ENCODE measurements around the gene AHDC1. TPM values are rescaled to one million over a fixed set of nuclear protein-coding genes. Genes with fewer than 3 reads are reported as not detected.

Gene AHDC1
- polyA plus RNA-seq, 1 donor from 2014 or later: 5.3 TPM

DNA sequence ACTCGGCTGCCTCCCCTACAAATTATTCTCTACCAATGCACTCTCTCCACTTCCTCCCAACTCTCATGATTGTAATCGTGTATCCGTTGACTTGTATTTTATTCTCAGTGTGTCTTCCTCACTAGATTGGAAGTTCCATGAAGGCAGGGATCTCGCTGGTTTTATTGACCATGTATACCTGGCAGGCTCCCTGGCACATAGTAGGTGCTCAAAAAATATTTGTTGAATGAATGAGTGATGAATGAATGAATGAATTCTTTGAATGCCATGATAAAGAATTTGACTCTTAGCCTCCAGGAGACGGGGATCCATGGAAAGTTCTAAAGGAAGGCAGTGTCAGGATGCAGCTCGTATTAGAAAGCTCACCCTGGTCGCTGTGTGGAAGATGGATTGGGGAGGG is 85.1 kb downstream of the AHDC1 start:
- H3K4me2 ChIP-seq (ENCODE audit: low read length): no peak overlapping the region
- peak overlapping the region; percentile 58 for H3K9ac ChIP-seq (ENCODE audit: low read length)
- no peaks in the 10 kb centered on the region for H3K27me3 ChIP-seq (ENCODE audit: insufficient read depth, low read depth, low read length)
- no peaks in the 10 kb centered on the region for H4K20me1 ChIP-seq (ENCODE audit: insufficient read depth)
- H3K36me3 ChIP-seq (ENCODE audit: insufficient read depth, low read length): no peaks in the 10 kb centered on the region
- TF ChIP-seq TAF1 (IDR thresholded peaks at IDR 0.05; ENCODE audit: low read depth) (no peak), EZH2 (IDR thresholded peaks at IDR 0.05; ENCODE audit: borderline replicate concordance, insufficient read depth, low read length, poor library complexity, severe bottlenecking) (no peak), POLR2AphosphoS5 (IDR thresholded peaks at IDR 0.05) (no peak), SMC3 (conservative IDR thresholded peaks at IDR 0.05; ENCODE audit: poor library complexity) (no peak), MXI1 (conservative IDR thresholded peaks at IDR 0.05; ENCODE audit: poor library complexity, severe bottlenecking) (no peak), RAD21 (conservative IDR thresholded peaks at IDR 0.05) (no peak), EP300 (conservative IDR thresholded peaks at IDR 0.05; ENCODE audit: poor library complexity, severe bottlenecking) (no peak)
- TF ChIP-seq, protein P1, sequence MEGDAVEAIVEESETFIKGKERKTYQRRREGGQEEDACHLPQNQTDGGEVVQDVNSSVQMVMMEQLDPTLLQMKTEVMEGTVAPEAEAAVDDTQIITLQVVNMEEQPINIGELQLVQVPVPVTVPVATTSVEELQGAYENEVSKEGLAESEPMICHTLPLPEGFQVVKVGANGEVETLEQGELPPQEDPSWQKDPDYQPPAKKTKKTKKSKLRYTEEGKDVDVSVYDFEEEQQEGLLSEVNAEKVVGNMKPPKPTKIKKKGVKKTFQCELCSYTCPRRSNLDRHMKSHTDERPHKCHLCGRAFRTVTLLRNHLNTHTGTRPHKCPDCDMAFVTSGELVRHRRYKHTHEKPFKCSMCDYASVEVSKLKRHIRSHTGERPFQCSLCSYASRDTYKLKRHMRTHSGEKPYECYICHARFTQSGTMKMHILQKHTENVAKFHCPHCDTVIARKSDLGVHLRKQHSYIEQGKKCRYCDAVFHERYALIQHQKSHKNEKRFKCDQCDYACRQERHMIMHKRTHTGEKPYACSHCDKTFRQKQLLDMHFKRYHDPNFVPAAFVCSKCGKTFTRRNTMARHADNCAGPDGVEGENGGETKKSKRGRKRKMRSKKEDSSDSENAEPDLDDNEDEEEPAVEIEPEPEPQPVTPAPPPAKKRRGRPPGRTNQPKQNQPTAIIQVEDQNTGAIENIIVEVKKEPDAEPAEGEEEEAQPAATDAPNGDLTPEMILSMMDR (IDR thresholded peaks at IDR 0.05; ENCODE audit: poor library complexity, severe bottlenecking): no peak
- TF ChIP-seq, protein P2, sequence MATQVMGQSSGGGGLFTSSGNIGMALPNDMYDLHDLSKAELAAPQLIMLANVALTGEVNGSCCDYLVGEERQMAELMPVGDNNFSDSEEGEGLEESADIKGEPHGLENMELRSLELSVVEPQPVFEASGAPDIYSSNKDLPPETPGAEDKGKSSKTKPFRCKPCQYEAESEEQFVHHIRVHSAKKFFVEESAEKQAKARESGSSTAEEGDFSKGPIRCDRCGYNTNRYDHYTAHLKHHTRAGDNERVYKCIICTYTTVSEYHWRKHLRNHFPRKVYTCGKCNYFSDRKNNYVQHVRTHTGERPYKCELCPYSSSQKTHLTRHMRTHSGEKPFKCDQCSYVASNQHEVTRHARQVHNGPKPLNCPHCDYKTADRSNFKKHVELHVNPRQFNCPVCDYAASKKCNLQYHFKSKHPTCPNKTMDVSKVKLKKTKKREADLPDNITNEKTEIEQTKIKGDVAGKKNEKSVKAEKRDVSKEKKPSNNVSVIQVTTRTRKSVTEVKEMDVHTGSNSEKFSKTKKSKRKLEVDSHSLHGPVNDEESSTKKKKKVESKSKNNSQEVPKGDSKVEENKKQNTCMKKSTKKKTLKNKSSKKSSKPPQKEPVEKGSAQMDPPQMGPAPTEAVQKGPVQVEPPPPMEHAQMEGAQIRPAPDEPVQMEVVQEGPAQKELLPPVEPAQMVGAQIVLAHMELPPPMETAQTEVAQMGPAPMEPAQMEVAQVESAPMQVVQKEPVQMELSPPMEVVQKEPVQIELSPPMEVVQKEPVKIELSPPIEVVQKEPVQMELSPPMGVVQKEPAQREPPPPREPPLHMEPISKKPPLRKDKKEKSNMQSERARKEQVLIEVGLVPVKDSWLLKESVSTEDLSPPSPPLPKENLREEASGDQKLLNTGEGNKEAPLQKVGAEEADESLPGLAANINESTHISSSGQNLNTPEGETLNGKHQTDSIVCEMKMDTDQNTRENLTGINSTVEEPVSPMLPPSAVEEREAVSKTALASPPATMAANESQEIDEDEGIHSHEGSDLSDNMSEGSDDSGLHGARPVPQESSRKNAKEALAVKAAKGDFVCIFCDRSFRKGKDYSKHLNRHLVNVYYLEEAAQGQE (IDR thresholded peaks at IDR 0.05; ENCODE audit: borderline replicate concordance): no peak
- H3K4me3 ChIP-seq (ENCODE audit: low read length): peak overlapping the region; percentile 38
- H3K79me2 ChIP-seq (replicated peaks; ENCODE audit: insufficient read depth, low read length): no peaks in the 10 kb centered on the region
- no peaks in the 10 kb centered on the region for H3K9me3 ChIP-seq (ENCODE audit: low read length)
- H3K9me2 ChIP-seq (ENCODE audit: insufficient read depth, low read length): no peaks in the 10 kb centered on the region
- H3F3A ChIP-seq (ENCODE audit: insufficient read depth, low read length, poor library complexity, severe bottlenecking): no peaks in the 10 kb centered on the region
- peak overlapping the region; percentile 83 for H3K27ac ChIP-seq (ENCODE audit: low read length)
- no peak overlapping the region for H2AFZ ChIP-seq (ENCODE audit: low read depth, low read length)

DNA sequence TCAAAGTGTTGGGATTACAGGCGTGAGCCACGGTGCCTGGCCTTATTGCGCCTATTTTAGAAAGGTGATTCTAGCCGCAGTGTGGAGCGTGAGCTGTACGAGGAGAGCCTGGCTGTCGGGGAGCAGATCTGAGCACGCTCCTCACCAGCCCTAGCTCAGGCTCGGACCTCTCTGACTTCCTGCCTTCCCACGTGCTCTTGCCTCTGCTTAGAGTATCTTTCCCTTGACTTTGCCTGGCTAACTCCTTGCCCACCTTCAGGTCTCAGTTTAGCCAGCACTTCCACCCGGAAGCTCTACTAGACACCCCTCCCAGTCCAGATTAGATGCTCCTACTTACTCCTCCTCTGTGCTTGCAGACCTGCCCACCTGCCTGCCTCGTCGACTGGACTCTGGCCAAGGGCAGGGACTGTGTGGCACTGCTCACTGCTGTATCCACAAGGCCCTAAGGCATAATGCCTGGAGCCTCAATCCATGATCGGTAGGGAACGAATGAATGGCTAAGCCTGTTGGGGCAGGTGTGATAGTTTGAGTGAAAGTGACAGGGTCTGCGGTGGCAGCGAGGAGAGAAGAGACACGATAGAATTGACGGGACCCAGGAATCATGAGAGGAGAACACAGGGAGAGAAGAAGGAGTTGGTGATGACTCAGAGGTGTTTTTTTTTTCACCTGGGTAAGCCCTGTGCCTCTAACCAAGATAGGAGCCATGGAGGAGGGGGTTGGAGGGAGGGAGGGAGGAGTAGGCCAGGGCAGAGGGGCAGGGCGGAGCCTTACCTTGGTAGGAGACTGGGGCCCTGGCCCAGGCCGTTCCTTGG is 85.8 kb downstream of the AHDC1 start:
- H3K4me2 ChIP-seq (ENCODE audit: low read length): no peak overlapping the region
- H4K20me1 ChIP-seq (ENCODE audit: insufficient read depth): no peaks in the 10 kb centered on the region
- no peaks in the 10 kb centered on the region for H3K79me2 ChIP-seq (replicated peaks; ENCODE audit: insufficient read depth, low read length)
- peak overlapping the region; percentile 38 for H3K4me3 ChIP-seq (ENCODE audit: low read length)
- H3F3A ChIP-seq (ENCODE audit: insufficient read depth, low read length, poor library complexity, severe bottlenecking): no peaks in the 10 kb centered on the region
- no peak overlapping the region for H2AFZ ChIP-seq (ENCODE audit: low read depth, low read length)
- H3K27ac ChIP-seq (ENCODE audit: low read length): peak overlapping the region; percentile 83
- H3K9ac ChIP-seq (ENCODE audit: low read length): peak overlapping the region; percentile 58
- TF ChIP-seq, protein P1 (IDR thresholded peaks at IDR 0.05; ENCODE audit: poor library complexity, severe bottlenecking): no peak
- TF ChIP-seq MXI1 (conservative IDR thresholded peaks at IDR 0.05; ENCODE audit: poor library complexity, severe bottlenecking): no peak
- TF ChIP-seq, protein P2 (IDR thresholded peaks at IDR 0.05; ENCODE audit: borderline replicate concordance): no peak
- TF ChIP-seq EP300 (conservative IDR thresholded peaks at IDR 0.05; ENCODE audit: poor library complexity, severe bottlenecking): no peak
- TF ChIP-seq RAD21 (conservative IDR thresholded peaks at IDR 0.05): no peak
- no peak for TF ChIP-seq POLR2AphosphoS5 (IDR thresholded peaks at IDR 0.05)
- TF ChIP-seq SMC3 (conservative IDR thresholded peaks at IDR 0.05; ENCODE audit: poor library complexity): no peak
- TF ChIP-seq EZH2 (IDR thresholded peaks at IDR 0.05; ENCODE audit: borderline replicate concordance, insufficient read depth, low read length, poor library complexity, severe bottlenecking): no peak
- no peak for TF ChIP-seq TAF1 (IDR thresholded peaks at IDR 0.05; ENCODE audit: low read depth)
- H3K9me3 ChIP-seq (ENCODE audit: low read length): no peaks in the 10 kb centered on the region
- no peaks in the 10 kb centered on the region for H3K27me3 ChIP-seq (ENCODE audit: insufficient read depth, low read depth, low read length)
- no peaks in the 10 kb centered on the region for H3K9me2 ChIP-seq (ENCODE audit: insufficient read depth, low read length)
- no peaks in the 10 kb centered on the region for H3K36me3 ChIP-seq (ENCODE audit: insufficient read depth, low read length)

Data from neural cell (in vitro differentiated cells).